Activated CD8-positive, alpha-beta memory T cell treated with anti-CD3 and anti-CD28 coated beads, Interleukin-2, amount 10 ng/mL, durations not matched to agents 7 days and 5 days (primary cell): Measurements from ENCODE around the gene CARS2. TPM values are rescaled to one million over a fixed set of nuclear protein-coding genes. Genes with fewer than 3 reads are reported as not detected.
A peak's percentile ranks its signal among the peaks of the same experiment; 100 is the strongest.
"Not testable (repeated sequence)": the region's sequence is repeated elsewhere in the genome, so short reads cannot be mapped to it uniquely, and the experiment has no call there.

Experiments used
- ATAC-seq: fragments of 150-1000 bp; cut with Tn5 transposase; one replicate; pipeline ENCODE4 v1.10.0; 2021; ENCODE audit warnings: moderate library complexity
- CTCF ChIA-PET: fragments of 350-600 bp; sonication (Branson Sonifier 250); formaldehyde crosslinking; loops from one replicate; lab custom pipeline; 2021; ENCODE audit warnings: antibody characterized with exemption; lab: Charles Lee
- DNase-seq: peaks from one replicate; pipeline ENCODE4 v3.0.0-alpha.2; 2020
- H3K27ac Mint-ChIP-seq: one replicate; pipeline ENCODE4 v1.8.0; 2021; ENCODE audit warnings: mild to moderate bottlenecking, mixed read lengths
- H3K27me3 Mint-ChIP-seq: one replicate; pipeline ENCODE4 v1.8.0; 2021; ENCODE audit warnings: mixed read lengths
- H3K36me3 Mint-ChIP-seq: one replicate; pipeline ENCODE4 v1.8.0; 2021; ENCODE audit warnings: mild to moderate bottlenecking, mixed read lengths
- H3K4me1 Mint-ChIP-seq: one replicate; pipeline ENCODE4 v1.8.0; 2021; ENCODE audit warnings: mixed read lengths
- H3K4me3 Mint-ChIP-seq: one replicate; pipeline ENCODE4 v1.8.0; 2021; ENCODE audit warnings: mild to moderate bottlenecking, moderate library complexity, mixed read lengths
- H3K9me3 Mint-ChIP-seq: one replicate; pipeline ENCODE4 v1.8.0; 2022; ENCODE audit warnings: low read depth, mixed read lengths
- total RNA-seq, 2 experiments: library from RNA; stranded (reverse); gene quantifications; one replicate each; pipeline ENCODE4 v1.2.3, GENCODE V29; 2021

The CARS2 gene
- total RNA-seq, 2 experiments from 2014 or later = 72.0 to 75.9 TPM

- Mint-ChIP-seq H3K27ac (no peak overlapping the region), H3K27me3 (no peaks in the 10 kb centered on the region), H3K9me3 (no peaks in the 10 kb centered on the region), H3K4me3 (no peak overlapping the region), H3K4me1 (peaks cover 25% of the 10 kb centered on the region), H3K36me3 (peaks cover 36% of the 10 kb centered on the region)
- DNase-seq (no peak), ATAC-seq (no peak)
- CTCF ChIA-PET = no interaction called here
Observed at GRCh38 chr13:110633776-110634175, 72.1 kb downstream of the CARS2 start.

- CTCF ChIA-PET = interaction anchor here (1.4 to 1.5 kb wide), 2 partner anchors 11 to 177 kb away, joined by 3 read pairs; no protein-coding TSS in a partner anchor
- H3K27ac Mint-ChIP-seq, H3K9me3 Mint-ChIP-seq, H3K27me3 Mint-ChIP-seq, ATAC-seq, H3K4me3 Mint-ChIP-seq, DNase-seq: not testable (repeated sequence)
- Mint-ChIP-seq H3K4me1 (peaks cover 26% of the 10 kb centered on the region), H3K36me3 (peaks cover 38% of the 10 kb centered on the region)
Observed at GRCh38 chr13:110632255-110632654, 73.7 kb downstream of the CARS2 start.

- Mint-ChIP-seq H3K27me3 (no peaks in the 10 kb centered on the region), H3K9me3 (no peaks in the 10 kb centered on the region), H3K4me1 (peaks cover 26% of the 10 kb centered on the region), H3K4me3 (no peak overlapping the region), H3K27ac (no peak overlapping the region), H3K36me3 (peaks cover 32% of the 10 kb centered on the region)
- CTCF ChIA-PET = interaction anchor here (0.9 to 1.2 kb wide), 2 partner anchors 37 to 175 kb away, joined by 3 to 5 read pairs; no protein-coding TSS in a partner anchor
- DNase-seq (no peak), ATAC-seq (no peak)
Observed at GRCh38 chr13:110630566-110631119, 75.3 kb downstream of the CARS2 start.

- H3K27me3 Mint-ChIP-seq = no peaks in the 10 kb centered on the region
- no peaks in the 10 kb centered on the region for H3K9me3 Mint-ChIP-seq
- H3K27ac Mint-ChIP-seq = peak overlapping the region; percentile 60
- H3K4me1 Mint-ChIP-seq = peaks cover 26% of the 10 kb centered on the region
- peaks cover 23% of the 10 kb centered on the region for H3K36me3 Mint-ChIP-seq
- H3K4me3 Mint-ChIP-seq = no peak overlapping the region
- DNase-seq = peak; percentile 83
- CTCF ChIA-PET = interaction anchor here (0.9 to 1.2 kb wide), 2 partner anchors 36 to 174 kb away, joined by 3 to 5 read pairs; no protein-coding TSS in a partner anchor
- peak; percentile 76 for ATAC-seq
Observed at GRCh38 chr13:110629735-110630134, 76.2 kb downstream of the CARS2 start.

- H3K9me3 Mint-ChIP-seq = no peaks in the 10 kb centered on the region
- H3K4me1 Mint-ChIP-seq = peaks cover 26% of the 10 kb centered on the region
- peaks cover 19% of the 10 kb centered on the region for H3K36me3 Mint-ChIP-seq
- DNase-seq (no peak), ATAC-seq (no peak)
- CTCF ChIA-PET = interaction anchor here (1.2 kb wide), 1 partner anchor 36 kb away, joined by 5 read pairs; no protein-coding TSS in a partner anchor
- no peak overlapping the region for H3K4me3 Mint-ChIP-seq
- peak overlapping the region; percentile 45 for H3K27ac Mint-ChIP-seq
- H3K27me3 Mint-ChIP-seq = no peaks in the 10 kb centered on the region
Observed at GRCh38 chr13:110628952-110629701, 76.8 kb downstream of the CARS2 start.

- CTCF ChIA-PET = interaction anchor here (0.9 kb wide), 1 partner anchor 12 kb away, joined by 3 read pairs; no protein-coding TSS in a partner anchor
- Mint-ChIP-seq H3K27ac (no peak overlapping the region), H3K36me3 (peaks cover 18% of the 10 kb centered on the region)
Observed at GRCh38 chr13:110628477-110628793, 77.5 kb downstream of the CARS2 start.

GRCh38 chr13:110627761-110628476 lies 78.0 kb downstream of the CARS2 start:
- CTCF ChIA-PET = interaction anchor here (0.9 kb wide), 1 partner anchor 11 kb away, joined by 3 read pairs; no protein-coding TSS in a partner anchor
- no peak overlapping the region for H3K27ac Mint-ChIP-seq
- H3K9me3 Mint-ChIP-seq = no peaks in the 10 kb centered on the region
- H3K4me1 Mint-ChIP-seq = peaks cover 26% of the 10 kb centered on the region
- DNase-seq (no peak), ATAC-seq (no peak)
- H3K4me3 Mint-ChIP-seq = no peak overlapping the region
- H3K27me3 Mint-ChIP-seq = no peaks in the 10 kb centered on the region
- peaks cover 19% of the 10 kb centered on the region for H3K36me3 Mint-ChIP-seq

More at GRCh38 chr13:110628477-110628793, 77.5 kb downstream of the CARS2 start:
- Mint-ChIP-seq H3K27me3 (no peaks in the 10 kb centered on the region), H3K9me3 (no peaks in the 10 kb centered on the region), H3K4me1 (peaks cover 26% of the 10 kb centered on the region), H3K4me3 (no peak overlapping the region)
- DNase-seq = no peak
- no peak for ATAC-seq

GRCh38 chr13:110627351-110627750 lies 78.6 kb downstream of the CARS2 start:
- ATAC-seq (no peak), DNase-seq (no peak)
- H3K27ac Mint-ChIP-seq = no peak overlapping the region
- peaks cover 20% of the 10 kb centered on the region for H3K36me3 Mint-ChIP-seq
- no peak overlapping the region for H3K4me3 Mint-ChIP-seq
- H3K4me1 Mint-ChIP-seq = peaks cover 28% of the 10 kb centered on the region
- H3K9me3 Mint-ChIP-seq = no peaks in the 10 kb centered on the region
- H3K27me3 Mint-ChIP-seq = no peaks in the 10 kb centered on the region
- CTCF ChIA-PET = no interaction called here

GRCh38 chr13:110626521-110626920 lies 79.4 kb downstream of the CARS2 start:
- Mint-ChIP-seq H3K9me3 (no peaks in the 10 kb centered on the region), H3K27ac (no peak overlapping the region), H3K4me1 (peaks cover 25% of the 10 kb centered on the region), H3K4me3 (no peak overlapping the region), H3K36me3 (peaks cover 15% of the 10 kb centered on the region), H3K27me3 (no peaks in the 10 kb centered on the region)
- ATAC-seq (no peak), DNase-seq (no peak)
- CTCF ChIA-PET = interaction anchor here (0.5 kb wide), 1 partner anchor 49 kb away, joined by 3 read pairs; no protein-coding TSS in a partner anchor

GRCh38 chr13:110625771-110626321 lies 80.1 kb downstream of the CARS2 start:
- peaks cover 23% of the 10 kb centered on the region for H3K4me1 Mint-ChIP-seq
- CTCF ChIA-PET = interaction anchor here (0.5 kb wide), 1 partner anchor 49 kb away, joined by 3 read pairs; no protein-coding TSS in a partner anchor
- H3K27ac Mint-ChIP-seq = no peak overlapping the region
- peaks cover 15% of the 10 kb centered on the region for H3K36me3 Mint-ChIP-seq
- ATAC-seq (no peak), DNase-seq (no peak)
- no peaks in the 10 kb centered on the region for H3K9me3 Mint-ChIP-seq
- H3K4me3 Mint-ChIP-seq = no peak overlapping the region
- H3K27me3 Mint-ChIP-seq = no peaks in the 10 kb centered on the region

- peaks cover 15% of the 10 kb centered on the region for H3K36me3 Mint-ChIP-seq
- DNase-seq (no peak), ATAC-seq (no peak)
- H3K4me3 Mint-ChIP-seq = no peak overlapping the region
- no peak overlapping the region for H3K27ac Mint-ChIP-seq
- H3K27me3 Mint-ChIP-seq = no peaks in the 10 kb centered on the region
- peaks cover 15% of the 10 kb centered on the region for H3K4me1 Mint-ChIP-seq
- CTCF ChIA-PET = no interaction called here
- no peaks in the 10 kb centered on the region for H3K9me3 Mint-ChIP-seq
Observed at GRCh38 chr13:110624766-110625756, 80.9 kb downstream of the CARS2 start.

- no peak overlapping the region for H3K4me3 Mint-ChIP-seq
Observed at GRCh38 chr13:110620596-110620995, 85.3 kb downstream of the CARS2 start.

More at GRCh38 chr13:110620596-110620995, 85.3 kb downstream of the CARS2 start:
- Mint-ChIP-seq H3K4me1 (peaks cover 27% of the 10 kb centered on the region), H3K36me3 (peaks cover 9% of the 10 kb centered on the region), H3K9me3 (no peaks in the 10 kb centered on the region), H3K27me3 (no peaks in the 10 kb centered on the region), H3K27ac (no peak overlapping the region)
- ATAC-seq (no peak), DNase-seq (no peak)
- CTCF ChIA-PET = interaction anchor here (1.1 to 1.6 kb wide), 3 partner anchors 11 to 200 kb away, joined by 3 read pairs; no protein-coding TSS in a partner anchor
